ENCODE measurements around the gene DDX20.

The DDX20 gene

GRCh38 chr1:111750856-111751255 is 4.8 kb upstream of the DDX20 start:
- no peak for DNase-seq (ENCODE audit: low read depth in 2 of 2)

GRCh38 chr1:111751906-111752575 is 3.7 kb upstream of the DDX20 start:
- no peak for DNase-seq (ENCODE audit: low read depth in 2 of 2)

- DNase-seq (ENCODE audit: low read depth in 2 of 2), result no peak
These were observed 744 bp upstream of the DDX20 start for GRCh38 chr1:111754984-111755330.

GRCh38 chr1:111756124-111756513 is 418 bp downstream of the DDX20 start:
- DNase-seq (ENCODE audit: low read depth in 2 of 2), result no peak

GRCh38 chr1:111758373-111758772 is 2.7 kb downstream of the DDX20 start:
- DNase-seq (ENCODE audit: low read depth in 2 of 2), result no peak

GRCh38 chr1:111761717-111762116 is 6.0 kb downstream of the DDX20 start:
- no peak for DNase-seq (ENCODE audit: low read depth in 2 of 2)

GRCh38 chr1:111762332-111762731 is 6.6 kb downstream of the DDX20 start:
- no peak for DNase-seq (ENCODE audit: low read depth in 2 of 2)

- no peak for DNase-seq (ENCODE audit: low read depth in 2 of 2)
These were observed 12.3 kb downstream of the DDX20 start for GRCh38 chr1:111768023-111768422.

GRCh38 chr1:111768625-111769024 is 12.9 kb downstream of the DDX20 start:
- no peak for DNase-seq (ENCODE audit: low read depth in 2 of 2)

GRCh38 chr1:111769517-111770146 is 13.9 kb downstream of the DDX20 start:
- DNase-seq (ENCODE audit: low read depth in 2 of 2), result peak; percentile 37 to 43

GRCh38 chr1:111770916-111771315 is 15.2 kb downstream of the DDX20 start:
- DNase-seq (ENCODE audit: low read depth in 2 of 2), result no peak

GRCh38 chr1:111775966-111776365 is 20.3 kb downstream of the DDX20 start:
- DNase-seq (ENCODE audit: low read depth in 2 of 2), result no peak

- peak; percentile 53 to 59 for DNase-seq (ENCODE audit: low read depth in 2 of 2)
These were observed 20.7 kb downstream of the DDX20 start for GRCh38 chr1:111776391-111776790.

GRCh38 chr1:111776861-111777260 is 21.2 kb downstream of the DDX20 start:
- DNase-seq (ENCODE audit: low read depth in 2 of 2), result no peak

- DNase-seq (ENCODE audit: low read depth in 2 of 2), result no peak
These were observed 21.6 kb downstream of the DDX20 start for GRCh38 chr1:111777301-111777700.

- DNase-seq (ENCODE audit: low read depth in 2 of 2), result no peak
These were observed 22.4 kb downstream of the DDX20 start for GRCh38 chr1:111778066-111778465.

- DNase-seq (ENCODE audit: low read depth in 2 of 2), result peak; percentile 82 to 83
These were observed 22.9 kb downstream of the DDX20 start for GRCh38 chr1:111778541-111779051.

- no peak for DNase-seq (ENCODE audit: low read depth in 2 of 2)
These were observed 23.8 kb downstream of the DDX20 start for GRCh38 chr1:111779546-111779945.

- no peak for DNase-seq (ENCODE audit: low read depth in 2 of 2)
These were observed 28.7 kb downstream of the DDX20 start for GRCh38 chr1:111784273-111784901.

GRCh38 chr1:111786669-111787207 is 31.0 kb downstream of the DDX20 start:
- no peak for DNase-seq (ENCODE audit: low read depth in 2 of 2)

- DNase-seq (ENCODE audit: low read depth in 2 of 2), result peak; percentile 14 to 17
These were observed 33.4 kb downstream of the DDX20 start for GRCh38 chr1:111789142-111789541.

- peak; percentile 27 to 40 for DNase-seq (ENCODE audit: low read depth in 2 of 2)
These were observed 34.1 kb downstream of the DDX20 start for GRCh38 chr1:111789666-111790316.
